Fibroblast of skin of right quadriceps (primary cell): ENCODE results near the gene CCL24.
"Not testable (repeated sequence)": the region's sequence is repeated elsewhere in the genome, so short reads cannot be mapped to it uniquely, and the experiment has no call there.

Experiments used
- DNase-seq: peaks from one replicate; pipeline ENCODE4 v3.0.0-alpha.2; 2013

The CCL24 gene

DNA sequence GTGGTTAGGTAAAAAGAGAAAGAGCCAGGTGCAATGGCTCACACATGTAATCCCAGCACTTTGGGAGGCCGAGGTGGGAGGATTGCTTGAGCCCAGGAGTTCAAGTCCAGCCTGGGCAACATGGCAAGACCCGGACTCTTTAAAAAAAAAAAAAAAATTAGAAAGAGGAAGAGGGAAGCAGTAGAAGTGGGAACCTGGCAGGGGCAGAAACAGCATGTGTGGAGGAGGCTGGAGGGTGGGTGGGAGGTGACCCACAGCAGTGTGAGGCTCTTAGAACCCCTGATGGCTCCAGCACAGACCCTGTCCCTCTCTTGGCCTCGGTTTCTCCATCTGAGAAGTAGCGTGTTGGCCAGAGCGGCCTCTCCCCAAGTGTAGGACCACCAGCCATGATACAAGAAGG lies 4.9 kb upstream of the CCL24 start:
- DNase-seq: no peak

DNA sequence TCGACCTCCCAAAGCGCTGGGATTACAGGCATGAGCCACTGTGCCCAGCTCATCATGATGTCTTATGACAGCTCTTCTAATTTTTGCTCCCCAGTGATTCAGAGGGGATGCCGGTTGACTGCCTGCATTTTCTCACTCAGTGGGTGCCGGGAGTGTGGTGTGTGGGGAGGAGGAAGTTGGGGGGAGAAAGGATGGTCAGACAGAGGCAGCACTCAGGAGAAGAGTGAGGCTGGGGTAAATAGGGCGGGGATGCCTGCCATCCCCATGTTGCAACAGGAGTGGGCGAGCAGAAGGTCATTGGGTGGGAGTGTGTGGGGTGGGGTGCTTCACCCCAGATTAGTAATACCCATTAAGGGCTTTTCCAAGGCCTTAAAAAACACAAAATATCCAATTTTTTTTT lies 3.5 kb upstream of the CCL24 start:
- no peak for DNase-seq

DNA sequence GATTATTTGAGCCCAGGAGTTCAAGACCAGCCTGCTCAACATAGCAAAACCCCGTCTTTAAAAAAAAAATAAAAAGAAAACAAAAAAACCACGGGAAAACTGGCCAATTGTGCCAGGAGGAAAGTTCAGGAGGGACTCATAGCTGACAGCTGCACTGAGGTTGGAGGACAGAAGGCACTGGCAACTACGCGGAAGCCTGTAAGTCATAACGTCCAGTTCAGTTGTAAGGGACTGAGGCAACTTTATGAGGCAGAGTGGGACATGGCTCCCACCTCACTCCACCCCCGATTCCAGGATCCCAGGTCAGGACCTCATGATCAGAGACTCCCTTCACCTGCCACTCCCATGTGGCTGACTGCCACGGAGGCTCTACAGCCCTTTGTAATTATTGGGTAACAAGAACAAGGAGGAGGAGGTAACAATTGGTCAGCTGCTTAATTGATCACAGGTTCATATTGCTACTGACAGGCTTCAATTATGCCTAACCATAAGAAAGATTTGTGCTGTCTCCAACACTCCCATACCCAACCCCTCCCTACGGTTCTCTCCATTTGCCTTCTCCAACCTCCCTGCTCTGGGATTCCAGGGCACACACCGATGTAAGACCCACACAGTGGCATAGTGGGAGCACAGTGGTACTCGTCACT lies 1.9 kb upstream of the CCL24 start:
- no peak for DNase-seq

DNA sequence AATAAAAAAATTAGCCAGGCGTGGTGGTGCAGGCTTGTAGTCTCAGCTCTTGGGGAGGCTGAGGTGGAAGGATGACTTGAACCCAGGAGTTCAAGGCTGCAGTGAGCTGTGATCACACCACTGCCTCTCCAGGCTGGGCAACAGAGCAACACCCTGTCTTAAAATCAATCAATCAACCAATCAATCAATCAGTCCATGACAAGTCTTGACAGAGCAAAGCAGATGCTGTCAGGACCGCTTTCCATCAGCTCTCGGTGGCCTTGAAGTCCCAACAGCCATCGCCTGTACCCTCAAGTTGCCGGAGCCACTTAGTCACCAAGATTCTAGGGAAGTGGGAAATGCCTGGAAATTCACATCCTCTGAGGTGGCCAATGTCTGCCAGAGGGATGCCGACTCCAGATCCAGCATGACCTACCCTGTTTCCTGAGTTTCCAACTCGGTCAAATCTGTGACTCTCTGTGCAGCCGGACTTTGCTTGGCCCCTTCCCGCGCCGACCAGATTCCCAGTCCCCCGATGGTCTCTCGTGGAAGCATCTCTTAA lies 871 bp upstream of the CCL24 start:
- peak; percentile 42 for DNase-seq

DNA sequence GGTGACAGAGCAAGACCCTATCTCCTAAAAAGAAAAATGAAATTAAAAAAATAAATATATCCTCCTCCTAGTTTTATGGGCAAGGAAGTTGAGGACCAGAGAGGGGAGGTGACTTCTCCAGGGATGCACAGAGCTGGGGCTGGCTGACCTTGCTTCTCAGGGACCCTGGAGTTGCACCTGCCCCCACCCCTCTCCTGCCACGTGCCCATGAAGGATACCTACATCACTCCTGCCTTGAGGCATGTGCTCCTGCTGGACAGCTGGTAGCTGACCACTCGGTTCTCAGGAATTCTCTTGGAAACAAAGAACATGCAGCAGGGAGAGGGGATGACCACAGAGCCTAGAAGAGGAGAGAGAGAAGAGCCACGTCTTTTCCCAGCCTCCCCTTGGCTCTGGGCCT lies 522 bp downstream of the CCL24 start:
- DNase-seq: no peak

DNA sequence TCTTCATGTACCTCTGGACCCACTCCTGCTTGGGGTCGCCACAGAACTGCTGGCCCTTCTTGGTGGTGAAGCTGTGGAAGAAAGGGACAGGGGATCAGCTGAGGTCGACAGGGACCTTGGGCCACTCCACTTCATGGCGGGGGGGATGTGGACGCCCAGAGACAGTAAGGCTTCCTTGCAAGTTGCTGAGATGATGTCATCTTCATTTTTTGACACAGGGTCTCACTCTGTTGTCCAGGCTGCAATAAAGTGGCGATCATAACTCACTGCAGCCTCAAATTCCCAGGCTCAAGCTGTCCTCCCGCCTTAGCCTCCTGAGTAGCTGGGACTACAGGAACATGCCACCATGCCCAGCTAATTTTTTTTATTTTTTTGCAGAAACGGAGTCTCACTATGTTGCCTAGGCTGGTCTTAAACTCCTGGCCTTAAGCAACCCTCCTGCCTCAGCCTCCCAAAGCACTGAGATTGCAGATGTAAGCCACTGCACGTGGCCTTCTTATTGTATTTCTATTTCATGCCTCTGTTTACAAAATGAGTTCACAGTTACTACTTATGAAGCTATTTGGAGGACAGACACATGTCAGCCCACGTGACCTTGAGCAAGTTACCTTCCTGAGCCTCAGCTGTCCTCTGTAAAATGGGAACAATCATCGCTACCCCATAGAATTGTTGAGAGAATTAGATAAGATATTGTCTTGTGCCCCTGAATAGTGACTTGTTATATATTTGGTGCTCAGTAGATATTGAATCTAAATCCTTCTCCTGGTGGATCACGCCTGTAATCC lies 1.5 kb downstream of the CCL24 start:
- no peak for DNase-seq

DNA sequence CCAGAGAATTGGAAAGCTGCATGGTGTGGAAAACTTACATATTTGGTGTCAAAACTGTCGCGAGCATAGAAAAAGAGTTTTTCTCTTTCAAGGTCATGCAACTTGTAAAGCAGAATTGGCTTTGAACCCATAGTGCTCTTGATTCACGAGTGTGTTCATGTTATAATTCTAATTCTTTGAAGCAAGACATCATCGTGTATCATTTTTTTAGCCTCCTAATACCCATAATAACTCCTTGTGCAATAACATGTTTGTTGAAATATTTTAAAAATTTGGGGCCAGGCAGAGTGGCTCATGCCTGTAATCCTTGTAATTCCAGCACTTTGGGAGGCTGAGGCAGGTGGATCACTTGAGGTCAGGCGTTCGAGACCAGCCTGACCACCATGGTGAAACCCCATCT lies 4.2 kb downstream of the CCL24 start:
- DNase-seq: no peak

DNA sequence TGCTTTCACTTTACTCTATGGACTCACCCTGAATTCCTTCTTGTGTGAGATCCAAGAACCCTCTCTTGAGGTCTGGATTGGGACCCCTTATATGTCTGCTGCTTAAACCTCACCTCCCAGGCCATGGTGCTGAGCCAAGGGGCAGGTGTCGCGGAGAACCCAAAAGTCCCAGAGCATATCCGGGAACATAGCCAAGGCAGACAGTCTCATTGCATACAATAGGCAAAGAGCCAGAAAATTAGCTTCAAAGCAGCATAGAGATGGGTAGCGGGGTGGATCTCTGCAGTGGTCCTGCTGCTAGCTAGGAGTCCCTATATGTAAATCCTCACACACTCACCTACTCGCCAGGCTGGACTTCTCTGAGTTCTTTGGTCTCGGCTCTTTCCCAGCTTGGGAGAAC lies 5.5 kb downstream of the CCL24 start:
- DNase-seq: no peak

DNA sequence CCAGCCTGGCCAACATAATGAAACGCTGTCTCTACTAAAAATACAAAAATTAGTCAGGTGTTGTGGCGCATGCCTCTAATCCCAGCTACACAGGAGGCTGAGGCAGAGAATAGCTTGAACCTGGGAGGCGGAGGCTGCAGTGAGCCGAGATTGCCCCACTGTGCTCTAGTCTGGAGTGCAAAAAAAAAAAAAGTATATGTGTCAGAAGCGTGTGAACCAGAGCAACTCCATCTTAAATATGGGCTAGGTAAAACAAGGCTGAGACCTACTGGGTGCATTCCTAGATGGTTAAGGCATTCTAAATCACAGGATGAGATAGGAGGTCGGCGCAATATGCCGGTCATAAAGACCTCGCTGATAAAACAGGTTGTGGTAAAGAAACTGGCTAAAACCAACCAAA lies 6.2 kb downstream of the CCL24 start:
- DNase-seq: no peak

DNA sequence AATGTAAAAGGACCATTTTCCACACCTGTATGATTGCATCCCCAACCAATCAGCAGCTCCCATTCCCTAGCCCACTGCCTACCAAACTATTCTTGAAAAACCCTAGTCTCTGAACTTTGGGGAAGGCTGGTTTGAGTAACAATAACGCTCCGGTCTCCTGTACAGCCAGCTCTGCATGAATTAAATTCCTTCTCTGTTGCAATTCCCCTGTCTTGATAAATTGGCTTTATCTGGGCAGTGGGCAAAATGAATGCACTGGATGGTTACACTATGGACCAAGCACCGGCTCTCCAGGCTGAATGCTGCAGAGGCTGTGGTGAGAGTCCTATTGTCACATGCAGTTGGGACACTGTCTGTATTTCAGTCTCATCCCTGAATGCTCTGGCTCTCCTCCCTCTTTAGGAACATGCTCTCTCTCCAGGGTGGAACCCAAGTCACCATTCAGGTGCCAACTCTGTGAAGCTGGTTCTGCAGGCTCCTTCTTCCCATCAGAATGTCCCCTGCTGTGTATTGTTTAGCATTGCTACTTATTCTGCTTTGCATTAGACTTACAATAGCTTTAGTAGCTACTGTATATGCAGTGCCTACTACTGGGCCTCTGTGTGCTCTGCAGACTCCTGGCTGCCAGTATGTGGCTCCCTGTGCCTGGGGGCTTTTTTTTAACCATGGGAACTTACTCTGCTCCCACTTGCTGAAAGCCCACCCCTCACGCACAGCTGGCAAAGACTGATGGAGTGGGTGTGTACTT lies 6.9 kb downstream of the CCL24 start:
- no peak for DNase-seq

DNA sequence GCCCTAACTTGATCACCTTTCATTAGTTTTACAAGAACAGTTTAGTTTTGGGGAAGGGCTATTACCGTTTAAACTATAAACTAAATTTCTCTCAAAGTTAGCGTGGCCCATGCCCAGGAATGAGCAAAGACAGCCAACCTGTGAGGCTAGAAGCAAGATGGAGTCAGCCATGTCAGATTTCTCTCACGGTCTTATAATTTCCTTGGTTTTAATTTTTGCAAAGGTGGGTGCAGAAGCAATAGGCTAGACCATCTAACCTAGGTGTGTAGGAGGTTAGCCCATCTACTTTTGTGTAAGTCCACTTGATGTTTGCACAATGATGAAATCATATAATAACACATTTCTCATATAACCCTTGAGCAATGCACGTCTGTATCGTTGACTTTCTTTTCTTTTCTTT lies 8.9 kb downstream of the CCL24 start:
- DNase-seq: no peak

DNA sequence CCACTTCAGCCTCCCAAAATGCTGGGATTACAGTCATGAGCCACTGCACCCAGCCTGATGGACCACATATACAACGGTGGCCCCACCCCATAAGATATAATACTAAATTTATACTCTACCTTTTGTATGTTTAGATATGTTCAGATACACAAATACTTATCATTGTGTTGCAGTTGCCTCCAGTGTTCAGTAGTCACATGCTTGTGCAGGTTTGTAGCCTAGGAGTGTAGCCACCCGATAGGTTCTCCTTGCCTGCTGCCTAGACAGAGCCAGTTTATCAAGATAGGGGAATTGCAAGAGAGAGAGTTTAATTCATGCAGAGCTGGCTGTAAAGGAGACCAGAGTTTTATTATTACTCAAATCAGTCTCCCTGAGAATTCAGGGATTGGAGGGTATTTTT lies 9.6 kb downstream of the CCL24 start:
- no peak for DNase-seq

DNA sequence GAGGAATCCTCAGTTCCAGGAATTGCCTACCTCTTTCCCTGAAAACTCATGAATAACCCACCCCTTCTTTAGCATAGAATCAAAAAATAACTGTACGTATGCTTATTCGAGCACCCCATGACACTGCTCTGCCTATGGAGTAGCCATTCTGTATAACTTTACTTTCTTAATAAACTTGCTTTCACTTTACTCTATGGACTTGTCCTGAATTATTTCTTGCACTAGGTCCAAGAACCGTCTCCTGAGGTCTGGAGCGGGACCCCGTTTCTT lies 11.1 kb downstream of the CCL24 start:
- DNase-seq: no peak

DNA sequence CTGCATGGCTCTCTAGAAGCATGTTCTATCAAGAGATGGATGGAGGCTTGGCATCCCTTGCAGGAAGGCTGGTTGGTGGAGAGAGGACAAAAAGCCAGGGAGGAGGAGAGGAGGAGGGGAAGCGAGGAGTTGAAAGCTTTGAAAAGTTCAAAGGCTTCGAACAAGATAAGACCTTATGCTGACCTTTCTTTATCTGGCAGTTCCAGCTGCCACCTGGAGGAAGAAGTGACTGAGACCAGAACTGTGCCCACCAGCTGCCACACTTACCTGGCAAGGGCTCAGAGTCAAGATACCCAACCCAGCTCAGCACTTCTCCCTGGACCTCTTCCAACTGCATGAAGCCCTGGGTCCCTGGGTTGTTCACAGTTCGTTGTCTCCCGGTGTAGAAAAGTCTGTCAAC lies 14.8 kb downstream of the CCL24 start:
- DNase-seq: no peak

DNA sequence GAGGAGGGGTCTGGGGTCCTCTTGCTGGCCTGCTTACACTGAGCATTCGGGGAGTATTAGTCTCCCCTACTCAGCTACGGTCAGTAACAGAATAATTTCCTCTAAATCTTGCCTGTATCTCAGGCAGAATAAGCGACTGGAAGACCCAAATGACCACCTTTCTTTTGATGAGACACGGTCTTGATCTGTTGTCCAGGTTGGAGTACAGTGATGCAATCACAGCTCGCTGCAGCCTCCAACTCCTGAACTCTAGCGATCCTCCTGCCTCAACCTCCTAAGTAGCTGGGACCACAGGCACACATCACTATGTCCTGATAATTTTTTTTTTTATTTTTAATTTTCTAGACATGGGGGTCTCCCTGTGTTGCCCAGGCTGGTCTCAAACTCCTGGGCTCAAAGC lies 17.2 kb downstream of the CCL24 start:
- DNase-seq: no peak

DNA sequence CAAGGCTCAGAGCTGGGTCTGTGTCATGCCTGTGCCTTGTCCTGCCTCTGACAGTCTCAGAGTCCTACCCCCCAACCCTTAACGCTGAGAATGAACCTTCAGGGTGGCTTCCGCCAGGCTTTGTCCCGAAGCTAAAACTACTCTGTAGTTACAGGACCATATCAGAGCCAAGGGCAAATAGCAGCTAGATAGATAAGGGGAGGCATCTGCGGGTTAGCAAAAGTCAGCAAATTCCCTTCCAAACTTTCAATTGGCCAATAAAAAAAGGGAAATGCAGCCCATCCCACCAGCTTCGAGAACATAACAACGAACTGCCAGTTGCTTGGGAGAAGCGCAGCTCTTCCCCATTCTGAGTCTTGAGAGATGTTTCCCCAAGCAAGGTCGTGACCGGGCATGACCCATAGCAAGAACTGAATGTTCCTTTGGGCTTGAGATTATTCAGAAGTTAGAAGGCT lies 17.7 kb downstream of the CCL24 start:
- no peak for DNase-seq

DNA sequence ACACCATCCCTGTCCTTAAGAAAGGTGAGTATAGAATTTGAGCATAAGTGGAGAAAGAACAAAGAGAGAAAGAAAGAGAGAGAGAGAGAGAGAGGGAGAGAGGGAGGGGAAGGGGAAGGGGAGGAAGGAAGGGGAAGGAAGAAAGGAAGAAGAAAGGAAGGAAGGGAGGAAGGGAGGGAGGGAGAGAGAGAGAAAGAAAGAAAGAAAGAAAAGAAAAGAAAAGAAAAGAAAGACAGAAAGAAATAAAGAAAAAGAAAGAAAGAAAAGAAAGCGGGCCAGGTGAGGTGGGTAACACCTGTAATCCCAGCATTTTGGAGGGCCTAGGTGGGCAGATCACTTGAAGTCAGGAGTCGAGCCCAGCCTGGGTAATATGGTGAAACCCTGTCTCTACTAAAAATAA lies 19.9 kb downstream of the CCL24 start:
- no peak for DNase-seq

DNA sequence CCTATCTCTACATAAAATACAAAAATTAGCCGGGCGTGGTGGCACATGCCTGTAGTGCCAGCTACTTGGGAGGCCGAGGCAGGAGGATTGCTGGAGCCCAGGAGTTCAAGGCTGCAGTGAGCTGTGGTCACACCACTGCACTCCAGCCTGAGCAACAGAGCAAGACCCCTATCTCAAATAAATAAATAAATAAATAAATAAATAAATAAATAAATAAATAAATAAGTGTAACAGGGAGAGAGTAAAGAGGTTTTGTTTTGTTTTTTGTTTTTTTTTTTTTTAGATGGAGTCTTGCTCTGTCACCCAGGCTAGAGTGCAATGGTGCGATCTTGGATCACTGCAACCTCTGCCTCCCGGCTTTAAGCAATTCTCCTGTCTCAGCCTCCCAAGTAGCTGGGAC lies 21.0 kb downstream of the CCL24 start:
- DNase-seq: not testable (repeated sequence)

DNA sequence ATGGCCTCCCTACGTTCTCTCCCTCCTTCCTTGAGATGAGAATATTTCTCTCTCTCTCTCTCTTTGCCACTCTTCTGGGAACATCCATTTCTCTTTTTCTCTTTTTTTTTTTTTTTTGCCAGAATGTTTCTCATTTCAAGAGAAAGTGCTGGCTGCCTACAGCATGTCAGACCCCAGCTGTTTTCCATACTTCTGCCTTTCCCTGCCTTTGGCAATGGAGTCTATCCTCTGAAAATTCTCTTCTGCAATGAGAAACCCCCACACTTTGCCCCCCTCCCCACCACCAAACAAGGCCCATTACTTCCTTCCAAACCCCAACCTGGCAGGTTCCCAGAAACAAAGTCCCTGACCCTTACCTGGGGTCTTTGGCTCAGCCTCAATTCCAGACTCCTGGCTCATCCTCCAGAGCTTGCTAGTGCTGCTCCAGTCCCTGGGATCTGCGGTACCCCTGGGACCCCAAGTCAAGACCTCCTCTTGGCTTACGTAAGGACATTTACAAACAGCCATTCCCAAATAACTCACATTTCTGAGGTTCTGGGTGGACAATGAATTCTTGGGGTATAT lies 24.2 kb downstream of the CCL24 start:
- no peak for DNase-seq

DNA sequence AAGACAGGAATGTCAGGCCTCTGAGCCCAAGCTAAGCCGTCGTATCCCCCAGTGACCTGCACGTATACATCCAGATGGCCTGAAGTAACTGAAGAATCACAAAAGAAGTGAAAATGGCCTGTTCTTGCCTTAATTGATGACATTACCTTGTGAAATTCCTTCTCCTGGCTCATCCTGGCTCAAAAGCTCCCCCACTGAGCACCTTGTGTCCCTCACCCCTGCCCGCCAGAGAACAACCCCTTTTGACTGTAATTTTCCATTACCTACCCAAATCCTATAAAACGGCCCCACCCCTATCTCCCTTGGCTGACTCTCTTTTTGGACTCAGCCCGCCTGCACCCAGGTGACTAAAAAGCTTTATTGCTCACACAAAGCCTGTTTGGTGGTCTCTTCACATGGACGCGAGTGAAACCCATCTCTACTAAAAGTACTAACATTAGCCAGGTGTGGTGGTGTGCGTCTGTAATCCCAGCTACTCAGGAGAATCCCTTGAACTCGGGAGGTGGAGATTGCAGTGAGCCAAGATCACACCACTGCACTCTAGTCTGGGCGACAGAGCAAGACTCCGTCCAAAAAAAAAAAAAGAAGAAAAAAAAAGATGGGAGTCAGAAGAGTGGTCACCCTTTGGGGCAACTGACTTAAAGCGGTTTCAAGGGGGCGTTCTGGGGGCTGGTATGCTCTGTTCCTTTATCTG lies 25.3 kb downstream of the CCL24 start:
- DNase-seq: not testable (repeated sequence)

DNA sequence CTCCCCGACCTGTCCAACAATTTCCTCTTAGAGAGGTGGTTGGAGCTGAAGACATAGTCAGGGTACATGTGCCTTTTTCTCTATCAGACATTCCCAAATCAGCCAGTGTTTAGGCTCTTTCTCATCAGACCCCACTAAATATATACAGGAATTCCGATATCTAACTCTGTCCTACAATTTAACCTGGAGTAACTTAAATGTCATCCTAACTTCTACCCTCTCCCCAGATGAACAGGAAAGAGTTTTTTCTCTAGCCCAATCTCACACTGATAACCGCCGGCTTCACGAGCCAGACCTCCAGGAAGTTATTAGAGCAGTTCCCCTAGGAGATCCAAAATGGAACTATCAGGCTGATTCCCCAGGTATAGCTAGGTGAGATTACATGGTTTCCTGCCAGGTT lies 30.5 kb downstream of the CCL24 start:
- not testable (repeated sequence) for DNase-seq

DNA sequence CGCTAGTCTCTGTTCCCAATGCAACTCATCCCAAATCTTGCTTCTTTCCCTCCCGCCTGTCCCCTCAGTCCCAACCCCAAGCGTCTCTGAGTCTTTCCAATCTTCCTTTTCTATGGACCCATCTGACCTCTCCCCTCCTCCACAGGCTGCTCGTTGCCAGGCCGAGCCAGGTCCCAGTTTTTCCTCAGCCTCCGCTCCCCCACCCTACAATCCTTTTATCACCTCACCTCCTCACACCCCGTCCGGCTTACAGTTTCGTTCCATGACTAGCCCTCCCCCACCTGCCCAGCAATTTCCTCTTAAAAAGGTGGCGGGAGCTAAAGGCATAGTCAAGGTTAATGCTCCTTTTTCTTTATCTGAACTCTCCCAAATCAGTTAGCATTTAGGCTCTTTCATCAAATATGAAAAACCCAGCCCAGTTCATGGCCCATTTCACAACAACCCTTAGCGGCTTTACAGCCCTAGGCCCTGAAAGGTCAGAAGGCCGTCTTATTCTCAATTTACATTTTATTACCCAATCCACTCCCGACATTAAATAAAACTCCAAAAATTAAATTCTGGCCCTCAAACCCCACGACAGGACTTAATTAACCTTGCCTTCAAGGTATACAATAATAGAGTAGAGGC lies 32.8 kb downstream of the CCL24 start:
- not testable (repeated sequence) for DNase-seq

DNA sequence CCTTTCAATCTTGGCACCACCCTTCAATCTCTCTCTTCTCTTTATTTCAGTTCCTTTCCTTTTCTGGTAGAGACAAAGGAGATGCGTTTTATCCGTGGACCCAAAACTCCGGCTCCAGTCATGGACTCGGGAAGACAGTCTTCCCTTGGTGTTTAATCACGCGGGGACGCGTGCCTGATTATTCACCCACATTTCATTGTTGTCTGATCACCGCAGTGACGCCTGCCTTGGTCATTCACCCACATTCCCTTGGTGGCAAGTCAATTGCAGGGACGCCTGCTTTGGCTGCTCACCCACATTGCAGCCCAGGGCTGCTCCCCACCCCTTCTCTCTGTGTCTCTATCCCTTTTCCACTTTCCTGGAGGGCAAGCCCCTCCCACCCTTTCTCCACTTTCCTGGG lies 34.1 kb downstream of the CCL24 start:
- DNase-seq: peak; percentile 30
